ENCODE data around the gene ULK3.

GRCh38 chr15:74816624-74817369 is 26.2 kb downstream of the ULK3 start:
- TF ChIP-seq, protein P1, sequence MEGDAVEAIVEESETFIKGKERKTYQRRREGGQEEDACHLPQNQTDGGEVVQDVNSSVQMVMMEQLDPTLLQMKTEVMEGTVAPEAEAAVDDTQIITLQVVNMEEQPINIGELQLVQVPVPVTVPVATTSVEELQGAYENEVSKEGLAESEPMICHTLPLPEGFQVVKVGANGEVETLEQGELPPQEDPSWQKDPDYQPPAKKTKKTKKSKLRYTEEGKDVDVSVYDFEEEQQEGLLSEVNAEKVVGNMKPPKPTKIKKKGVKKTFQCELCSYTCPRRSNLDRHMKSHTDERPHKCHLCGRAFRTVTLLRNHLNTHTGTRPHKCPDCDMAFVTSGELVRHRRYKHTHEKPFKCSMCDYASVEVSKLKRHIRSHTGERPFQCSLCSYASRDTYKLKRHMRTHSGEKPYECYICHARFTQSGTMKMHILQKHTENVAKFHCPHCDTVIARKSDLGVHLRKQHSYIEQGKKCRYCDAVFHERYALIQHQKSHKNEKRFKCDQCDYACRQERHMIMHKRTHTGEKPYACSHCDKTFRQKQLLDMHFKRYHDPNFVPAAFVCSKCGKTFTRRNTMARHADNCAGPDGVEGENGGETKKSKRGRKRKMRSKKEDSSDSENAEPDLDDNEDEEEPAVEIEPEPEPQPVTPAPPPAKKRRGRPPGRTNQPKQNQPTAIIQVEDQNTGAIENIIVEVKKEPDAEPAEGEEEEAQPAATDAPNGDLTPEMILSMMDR (IDR thresholded peaks at IDR 0.05): no peak
- TF ChIP-seq EZH2 (IDR thresholded peaks at IDR 0.05; ENCODE audit: borderline replicate concordance, insufficient read depth, low read depth, low read length, poor library complexity, severe bottlenecking): no peak
